AG08396 (cell line): ENCODE data around the gene THRB.

Experiments used
- DNase-seq: peaks from one replicate; pipeline ENCODE4 v3.0.0; 2012; ENCODE audit warnings: low spot score, mixed read lengths

THRB gene

DNA sequence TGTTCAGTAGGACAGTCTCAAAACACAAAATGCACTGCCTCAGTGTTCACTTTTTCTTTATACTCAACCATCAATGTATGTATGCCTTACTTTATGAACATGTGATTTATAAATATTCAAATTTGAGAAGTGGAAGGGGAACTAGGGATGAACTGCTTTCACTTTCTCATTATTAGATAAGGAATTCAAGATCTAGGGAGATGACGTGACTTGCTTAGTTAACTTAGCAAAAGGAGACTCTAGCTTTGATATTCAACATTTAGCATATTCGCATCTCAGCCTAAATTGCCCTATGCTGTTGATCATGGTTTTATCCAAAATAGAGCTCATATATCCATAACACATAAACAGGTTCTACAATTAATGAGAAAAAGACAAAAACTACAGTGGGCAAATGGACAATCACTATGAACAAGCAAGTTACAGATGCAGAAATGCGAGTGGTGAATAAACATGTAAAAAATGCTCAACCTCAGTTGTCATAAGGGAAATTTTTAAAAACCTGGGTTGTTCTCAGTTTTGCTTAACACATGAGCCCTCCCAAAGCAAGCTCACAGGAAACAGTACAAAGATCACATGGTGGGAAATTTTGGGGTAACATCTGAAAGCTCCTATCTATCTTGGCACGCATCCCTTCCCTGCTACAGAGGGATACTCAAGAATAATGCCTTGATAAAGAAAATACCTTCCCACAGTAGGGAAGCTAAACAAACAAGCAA, 269.8 kb downstream of the THRB start:
- no peak for DNase-seq

GRCh38 chr3:24222165-24222805, 272.4 kb downstream of the THRB start:
- DNase-seq: no peak

DNA sequence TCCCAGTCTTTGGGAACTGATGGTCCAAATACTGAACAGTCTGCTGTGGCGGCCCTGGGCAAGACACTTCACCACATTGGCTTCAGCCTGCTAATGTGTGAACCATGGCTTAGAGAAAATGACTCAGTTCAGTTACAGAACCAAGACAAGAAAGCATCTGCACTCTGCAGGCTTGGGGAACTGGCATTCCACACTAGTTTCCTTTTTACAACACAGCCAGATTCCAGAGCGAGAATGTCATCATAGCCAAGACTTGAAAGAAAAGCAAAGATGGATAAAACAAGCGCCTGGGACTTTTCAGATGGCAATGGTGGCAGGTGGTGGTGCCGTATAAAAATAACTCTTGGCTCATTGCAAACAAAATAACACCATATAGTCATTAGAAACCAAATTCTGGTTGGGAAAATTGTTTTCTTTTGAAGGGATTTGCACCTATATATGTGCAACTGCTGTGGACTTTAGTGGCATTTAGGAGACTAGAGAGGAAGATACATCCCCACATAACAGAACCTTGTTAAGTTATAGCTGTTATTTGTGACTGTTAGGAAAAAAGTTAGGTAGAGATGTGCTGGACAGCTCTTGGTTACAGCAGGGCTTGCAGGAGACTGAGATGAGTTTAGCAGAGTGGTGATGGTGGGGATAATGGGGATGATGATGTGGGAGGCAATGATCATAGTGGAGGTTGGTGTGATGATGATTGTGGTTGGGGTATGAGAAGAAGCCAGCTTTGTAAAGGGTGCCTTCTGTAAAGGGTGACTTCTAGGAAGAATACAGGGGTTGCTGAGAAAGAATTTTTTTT, 273.6 kb downstream of the THRB start:
- peak; percentile 81 for DNase-seq

- no peak for DNase-seq
Measured at GRCh38 chr3:24215502-24215901, 279.1 kb downstream of the THRB start.

- DNase-seq: no peak
Measured at GRCh38 chr3:24211381-24211780, 283.3 kb downstream of the THRB start.

DNA sequence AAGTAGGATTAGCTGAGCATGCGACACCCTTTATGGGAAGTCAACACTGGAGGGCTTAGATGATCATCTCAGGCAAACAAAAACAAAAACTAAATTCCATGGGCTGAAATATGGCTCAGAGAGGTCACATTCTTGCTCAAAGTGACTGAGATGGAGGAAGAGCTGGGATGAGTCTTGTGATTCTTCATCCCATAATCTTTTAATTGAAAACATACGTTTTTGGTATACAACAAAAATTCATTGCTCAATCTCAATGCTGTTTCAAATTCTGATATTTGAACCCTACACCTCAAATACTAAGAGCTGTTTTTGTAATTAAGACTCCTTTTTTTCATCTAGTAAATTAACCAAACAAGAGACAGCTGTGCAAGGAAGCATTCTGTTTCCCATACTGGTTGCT, 292.6 kb downstream of the THRB start:
- DNase-seq: no peak

DNA sequence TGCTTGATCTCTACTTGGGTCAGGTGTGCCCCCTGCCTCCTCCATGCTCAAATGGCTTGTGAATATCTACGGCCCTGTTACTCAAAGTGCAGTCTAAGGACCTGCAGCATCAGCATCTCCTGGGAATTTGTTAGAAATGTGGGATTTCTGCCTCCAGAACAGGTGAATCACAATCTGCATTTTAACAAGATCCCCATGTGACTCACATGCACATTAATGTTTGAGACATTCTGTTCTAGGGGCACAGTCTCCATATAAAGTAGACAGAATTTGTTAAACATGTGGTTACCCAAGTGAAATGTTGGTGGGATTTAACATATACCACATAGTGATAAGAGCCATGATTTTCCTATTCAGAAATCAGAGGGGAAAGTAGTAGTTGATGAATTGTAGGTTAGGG, 293.3 kb downstream of the THRB start:
- DNase-seq: no peak

DNA sequence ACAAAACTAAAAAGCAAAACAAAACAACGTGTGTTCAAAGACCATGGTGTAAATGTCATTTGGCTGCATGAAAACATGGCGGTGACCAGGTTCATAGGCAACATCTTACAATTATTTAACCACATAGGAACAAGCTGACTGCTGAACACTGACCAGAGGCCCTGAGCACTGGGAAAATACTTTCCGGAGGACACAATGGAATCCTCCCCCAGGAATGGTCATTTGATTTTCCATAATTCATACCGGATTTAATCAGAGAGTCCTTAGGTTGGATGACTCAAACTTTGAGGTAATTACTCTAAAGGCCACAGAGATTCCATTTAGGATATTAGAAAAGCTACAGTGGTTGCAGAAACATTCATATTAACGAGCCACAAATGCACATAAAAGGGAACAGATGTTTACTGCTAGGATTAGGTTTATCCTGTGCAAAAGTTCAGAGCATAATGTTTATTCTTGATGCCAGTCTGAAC, 294.8 kb downstream of the THRB start:
- DNase-seq: no peak

DNA sequence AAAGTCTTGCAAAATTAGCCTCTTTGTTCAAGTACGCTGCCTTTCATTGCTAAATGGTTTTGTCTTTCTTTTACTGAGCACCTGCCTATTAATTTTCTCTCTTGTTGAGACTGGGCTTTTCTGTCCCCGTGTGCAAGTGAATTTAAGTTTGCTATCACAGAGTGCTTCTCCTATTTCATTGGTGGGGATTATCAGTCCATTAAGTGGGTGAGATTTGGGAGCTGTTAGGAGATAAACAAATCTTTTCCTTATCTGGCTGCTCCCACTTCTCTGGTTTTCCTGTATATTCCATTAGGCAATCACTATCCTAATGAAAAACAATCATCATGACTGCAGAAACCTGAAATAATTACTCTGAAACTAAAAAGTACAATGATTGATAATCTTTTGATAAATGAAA, 295.4 kb downstream of the THRB start:
- no peak for DNase-seq

DNA sequence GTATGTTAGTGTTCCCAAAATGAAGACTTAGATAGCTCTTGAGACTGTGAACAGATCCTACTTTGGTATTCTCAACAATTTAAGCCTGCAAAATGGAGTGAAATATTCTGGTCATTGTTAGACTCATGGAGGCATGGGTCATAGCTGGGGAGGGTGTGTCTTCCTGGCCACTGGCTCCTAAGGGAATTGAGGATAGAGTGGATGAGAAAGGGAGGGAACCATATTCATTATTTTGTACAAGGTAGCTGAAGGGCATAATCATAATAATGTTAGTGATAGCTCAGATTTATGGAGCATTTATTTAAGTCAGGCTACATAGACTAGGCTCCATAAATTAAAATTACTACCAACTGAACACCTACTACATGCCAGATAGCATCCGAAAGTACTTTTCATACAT, 295.9 kb downstream of the THRB start:
- DNase-seq: no peak

GRCh38 chr3:24197809-24198208, 296.8 kb downstream of the THRB start:
- DNase-seq: no peak

DNA sequence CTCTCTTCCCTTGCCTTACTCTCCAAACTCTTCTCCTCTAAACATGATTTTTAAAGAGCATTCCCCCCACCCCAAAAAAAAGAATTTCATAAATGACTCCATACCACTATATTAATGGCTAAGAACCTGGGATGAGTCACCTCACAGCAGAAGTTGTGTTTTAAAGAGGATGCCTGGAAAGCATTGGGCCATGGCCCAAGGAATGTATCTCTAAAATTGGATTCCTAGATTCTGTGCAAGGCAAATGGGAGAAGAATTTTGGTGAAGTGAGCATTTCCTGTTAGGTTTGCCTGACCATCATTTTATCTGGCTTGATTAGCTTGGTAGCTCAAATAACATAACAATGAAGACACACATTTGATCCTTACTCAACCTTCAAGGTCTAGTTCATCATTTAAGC, 298.1 kb downstream of the THRB start:
- peak; percentile 12 for DNase-seq

DNA sequence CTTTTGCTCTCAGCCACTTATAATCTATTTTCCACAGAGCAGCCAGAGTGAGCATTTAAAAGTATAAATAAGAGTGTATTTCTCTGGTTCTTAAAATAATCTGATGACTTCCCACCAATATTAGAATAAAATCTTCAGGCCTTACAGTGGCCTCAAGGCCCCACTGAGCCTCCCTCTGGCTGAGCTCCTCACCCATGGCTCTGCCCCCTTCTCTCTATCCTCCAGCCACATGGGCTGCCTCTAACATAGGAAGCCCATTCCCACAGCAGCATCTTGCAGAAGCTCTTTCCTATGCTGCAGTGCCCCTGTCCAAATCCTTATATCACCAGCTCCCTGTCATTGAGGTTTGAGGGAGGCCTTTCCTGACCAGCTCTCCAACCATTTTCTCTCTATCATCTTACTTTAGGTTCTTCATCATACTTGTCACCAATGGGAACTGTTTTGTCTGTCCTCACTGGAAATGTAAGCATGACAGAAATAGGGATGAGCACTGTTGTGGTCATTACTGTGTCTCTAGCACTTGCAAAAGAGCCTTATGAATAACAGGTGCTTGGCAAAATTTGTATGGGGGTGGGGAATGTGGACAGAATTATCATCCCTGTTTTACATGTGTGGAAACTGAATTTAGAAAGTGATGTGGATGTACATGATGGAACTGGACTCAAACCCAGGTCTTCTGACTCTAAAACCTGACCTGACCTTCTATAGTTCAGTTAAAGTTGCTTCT, 299.0 kb downstream of the THRB start:
- no peak for DNase-seq

GRCh38 chr3:24192469-24193056, 302.1 kb downstream of the THRB start:
- DNase-seq: no peak

DNA sequence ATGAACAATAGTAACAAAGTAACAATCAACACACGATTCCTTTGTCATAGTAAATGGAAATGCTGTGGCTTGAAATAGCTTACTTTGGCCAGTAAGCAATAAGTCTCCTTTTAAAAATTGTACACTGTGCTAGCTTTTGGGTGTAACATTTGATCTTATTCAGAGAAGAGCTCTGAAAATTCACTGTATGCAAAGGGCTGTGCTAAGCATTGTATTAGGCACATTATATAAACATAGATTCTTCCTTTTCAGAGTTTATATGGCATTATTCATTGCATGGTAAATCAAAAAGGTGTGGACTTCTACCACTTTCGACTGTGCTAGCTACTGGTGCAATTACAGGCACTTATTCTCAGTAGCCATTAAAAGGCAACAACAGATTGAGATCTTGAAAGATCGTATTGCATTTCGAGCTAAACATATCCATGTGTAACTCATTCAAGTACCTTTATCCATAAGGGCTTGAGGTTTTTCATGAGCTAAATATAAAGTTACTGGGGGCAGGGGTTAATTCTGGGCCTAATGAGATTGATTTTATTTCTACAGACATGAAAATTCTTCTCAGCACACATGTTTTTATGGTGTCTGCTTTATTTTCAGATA, 302.7 kb downstream of the THRB start:
- no peak for DNase-seq

- DNase-seq: no peak
Measured at GRCh38 chr3:24190256-24190655, 304.4 kb downstream of the THRB start.

- DNase-seq: peak; percentile 49
Measured at GRCh38 chr3:24185738-24186384, 308.8 kb downstream of the THRB start.

DNA sequence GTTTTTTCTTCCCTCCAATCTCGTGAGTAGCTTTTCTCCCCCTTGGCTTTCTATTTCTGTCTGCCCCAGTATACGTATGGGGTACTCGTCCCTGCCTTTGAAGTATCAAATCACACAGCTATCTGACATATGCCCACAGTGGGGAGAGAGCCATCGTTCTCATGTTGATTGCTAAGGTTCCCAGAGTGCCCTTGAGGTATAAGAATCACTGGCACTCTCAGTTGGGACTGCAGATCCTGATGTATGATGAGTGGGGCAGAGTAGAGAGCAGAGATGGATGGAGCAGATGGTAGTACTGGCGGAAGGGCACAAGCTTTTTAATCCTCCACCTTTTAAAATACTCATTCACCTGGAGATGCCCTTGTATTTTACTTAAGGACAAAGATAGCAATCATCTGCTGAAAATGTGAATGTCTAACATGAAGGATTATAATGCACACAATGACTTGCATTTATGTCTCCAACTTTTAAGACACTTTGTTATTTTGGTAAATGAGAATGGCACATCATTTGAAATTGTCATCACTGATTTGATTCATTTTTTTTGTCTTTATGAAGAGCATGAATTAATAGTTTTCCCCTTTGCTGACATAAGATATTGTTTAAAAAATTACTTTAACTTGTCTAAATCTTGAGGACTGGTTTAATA, 310.0 kb downstream of the THRB start:
- no peak for DNase-seq

GRCh38 chr3:24182756-24183155, 311.9 kb downstream of the THRB start:
- no peak for DNase-seq

- DNase-seq: no peak
Measured at GRCh38 chr3:24181256-24181655, 313.4 kb downstream of the THRB start.
